Right renal cortex interstitium (tissue), 3 donors: ENCODE results near the gene LINC01488. TPM values are rescaled to one million over a fixed set of nuclear protein-coding genes. Genes with fewer than 3 reads are reported as not detected.

Source experiments
- DNase-seq, 3 donors: peaks; one replicate each; pipeline ENCODE4 v3.0.0-alpha.2; 2013; ENCODE audit warnings: low read depth in 3 of 3, low spot score in 2 of 3
- polyA plus RNA-seq, 3 donors: library from polyadenylated mRNA; unstranded; fragments of 120-200 nt; gene quantifications; one replicate each; pipeline ENCODE4 v1.2.1, GENCODE V29; 2013; ENCODE audit not compliant: insufficient read length in 3 of 3

LINC01488 gene
- polyA plus RNA-seq, 3 donors = 0.04 to 0.06 TPM; not detected in 1

- no peak for DNase-seq
These were observed 6.2 kb upstream of the LINC01488 start for GRCh38 chr11:69475141-69475865.

- no peak for DNase-seq
These were observed 5.5 kb upstream of the LINC01488 start for GRCh38 chr11:69475866-69476471.

GRCh38 chr11:69476509-69476961 is 4.9 kb upstream of the LINC01488 start:
- no peak for DNase-seq

GRCh38 chr11:69477086-69477485 is 4.4 kb upstream of the LINC01488 start:
- no peak for DNase-seq

GRCh38 chr11:69479591-69480271 is 1.7 kb upstream of the LINC01488 start:
- no peak for DNase-seq

- no peak for DNase-seq
These were observed 693 bp upstream of the LINC01488 start for GRCh38 chr11:69480547-69481392.

GRCh38 chr11:69482322-69482721 is 859 bp downstream of the LINC01488 start:
- DNase-seq = no peak

- DNase-seq = no peak
These were observed 1.7 kb downstream of the LINC01488 start for GRCh38 chr11:69483170-69483569.

- DNase-seq = no peak
These were observed 2.4 kb downstream of the LINC01488 start for GRCh38 chr11:69483691-69484426.

GRCh38 chr11:69484427-69485259 is 3.2 kb downstream of the LINC01488 start:
- DNase-seq = no peak

- DNase-seq = no peak
These were observed 4.0 kb downstream of the LINC01488 start for GRCh38 chr11:69485337-69486041.

GRCh38 chr11:69486056-69486772 is 4.8 kb downstream of the LINC01488 start:
- no peak for DNase-seq

GRCh38 chr11:69486773-69487291 is 5.4 kb downstream of the LINC01488 start:
- DNase-seq = no peak

GRCh38 chr11:69487391-69487790 is 5.9 kb downstream of the LINC01488 start:
- DNase-seq = no peak

GRCh38 chr11:69487849-69488542 is 6.5 kb downstream of the LINC01488 start:
- DNase-seq = no peak

- no peak for DNase-seq
These were observed 7.1 kb downstream of the LINC01488 start for GRCh38 chr11:69488543-69488940.
